Stimulated activated CD4-positive, alpha-beta T cell treated with anti-CD3 and anti-CD28 coated beads, Interleukin-15, amount 100 ng/mL, for 1 hour (primary cell): ENCODE data around the gene OR51E1.

ENCODE experiments used
- DNase-seq, 2 donors: peaks; one replicate each; pipeline ENCODE4 v3.0.0-alpha.2; 2020; ENCODE audit warnings: low read depth in 1 of 2, low spot score in 1 of 2

Gene OR51E1

GRCh38 chr11:4647766-4648165 lies 4.0 kb downstream of the OR51E1 start:
- DNase-seq: no peak

DNA sequence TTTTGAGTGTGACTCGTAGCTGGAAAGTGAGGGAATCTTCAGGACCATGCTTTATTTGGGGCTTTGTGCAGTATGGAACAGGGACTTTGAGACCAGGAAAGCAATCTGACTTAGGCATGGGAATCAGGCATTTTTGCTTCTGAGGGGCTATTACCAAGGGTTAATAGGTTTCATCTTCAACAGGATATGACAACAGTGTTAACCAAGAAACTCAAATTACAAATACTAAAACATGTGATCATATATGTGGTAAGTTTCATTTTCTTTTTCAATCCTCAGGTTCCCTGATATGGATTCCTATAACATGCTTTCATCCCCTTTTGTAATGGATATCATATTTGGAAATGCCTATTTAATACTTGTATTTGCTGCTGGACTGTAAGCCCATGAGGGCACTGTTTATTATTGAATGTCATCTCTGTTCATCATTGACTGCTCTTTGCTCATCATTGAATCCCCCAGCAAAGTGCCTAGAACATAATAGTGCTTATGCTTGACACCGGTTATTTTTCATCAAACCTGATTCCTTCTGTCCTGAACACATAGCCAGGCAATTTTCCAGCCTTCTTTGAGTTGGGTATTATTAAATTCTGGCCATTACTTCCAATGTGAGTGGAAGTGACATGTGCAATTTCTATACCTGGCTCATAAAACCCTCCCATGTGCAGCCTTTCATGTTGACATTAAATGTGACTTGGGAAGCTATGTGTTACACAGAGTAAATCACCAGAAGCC lies 11.0 kb downstream of the OR51E1 start:
- DNase-seq: no peak

- no peak for DNase-seq
These were observed 15.1 kb downstream of the OR51E1 start for GRCh38 chr11:4658629-4659445.

DNA sequence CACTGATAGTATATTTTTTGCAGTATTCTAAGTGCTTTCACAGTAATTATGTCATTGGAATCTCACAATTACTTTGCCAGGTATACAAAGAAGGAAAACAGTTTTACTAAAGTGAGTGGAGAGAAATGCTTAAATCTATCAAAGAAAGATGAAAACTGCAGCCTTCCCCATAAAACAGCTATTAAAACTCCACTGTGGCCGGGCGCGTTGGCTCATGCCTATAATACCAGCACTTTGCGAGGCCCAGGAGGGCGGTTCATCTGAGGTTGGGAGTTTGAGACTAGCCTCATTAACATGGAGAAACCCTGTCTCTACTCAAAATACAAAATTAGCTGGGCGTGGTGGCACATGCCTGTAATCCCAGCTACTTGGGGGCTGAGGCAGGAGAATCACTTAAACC lies 19.1 kb downstream of the OR51E1 start:
- DNase-seq: no peak

DNA sequence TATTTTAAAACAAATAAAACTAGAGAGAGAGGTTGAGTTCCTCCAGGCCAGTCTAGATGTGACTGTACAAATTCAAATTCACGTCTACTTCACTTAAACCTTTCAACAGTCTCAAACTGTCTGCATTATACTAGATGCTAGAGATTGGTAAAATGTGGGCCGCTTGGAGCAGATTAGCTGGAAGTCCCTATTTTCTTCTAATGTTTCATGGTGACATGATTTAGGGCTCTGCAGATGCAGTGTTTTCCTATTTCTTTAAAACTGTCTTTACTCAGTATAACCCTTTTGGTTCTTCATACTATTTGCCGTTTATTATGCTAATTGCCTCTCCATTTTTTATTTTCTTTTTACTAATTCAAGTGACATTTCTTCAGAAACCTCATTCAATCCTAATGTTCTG lies 20.4 kb downstream of the OR51E1 start:
- no peak for DNase-seq

- no peak for DNase-seq
These were observed 21.0 kb downstream of the OR51E1 start for GRCh38 chr11:4664786-4665185.

DNA sequence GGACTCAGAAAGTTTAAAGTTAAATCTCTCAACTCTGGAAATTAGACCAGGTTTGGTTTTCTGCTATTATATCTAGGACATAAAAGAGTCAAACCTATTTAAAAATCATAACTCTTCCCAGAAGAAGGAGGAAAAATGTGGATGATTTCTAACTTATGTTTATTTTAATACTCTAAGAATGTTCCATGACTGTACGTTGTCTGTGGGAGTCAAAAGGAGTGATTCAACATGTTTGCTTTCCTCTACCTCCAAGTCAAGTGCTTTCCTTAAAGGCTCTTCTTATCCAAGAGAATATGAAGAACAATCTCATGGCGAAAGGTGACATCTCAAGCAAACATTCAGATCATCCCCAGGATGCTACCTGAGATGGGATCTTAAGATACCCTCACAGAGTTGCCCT lies 21.6 kb downstream of the OR51E1 start:
- DNase-seq: no peak

GRCh38 chr11:4671741-4672140 lies 28.0 kb downstream of the OR51E1 start:
- DNase-seq: no peak

- DNase-seq: no peak
These were observed 28.7 kb downstream of the OR51E1 start for GRCh38 chr11:4672470-4672869.

DNA sequence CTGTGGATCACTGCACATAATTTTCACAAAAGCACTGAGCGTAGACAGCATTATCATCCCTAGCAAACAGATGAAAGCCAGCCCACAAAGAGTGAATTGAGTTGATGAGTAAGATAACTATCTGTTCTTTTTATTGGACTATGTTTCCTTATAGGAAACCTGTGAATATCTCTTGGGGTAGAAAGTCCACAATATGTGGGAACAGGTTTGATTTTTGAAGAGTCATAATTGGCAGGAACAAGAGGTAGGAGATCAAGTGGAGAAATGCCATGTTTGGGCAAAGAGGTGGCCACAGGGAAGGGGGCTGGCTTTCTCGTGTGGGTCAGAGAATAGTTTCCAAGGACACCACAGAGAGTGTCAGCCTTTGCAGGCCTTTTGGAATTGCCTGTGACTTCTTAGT lies 30.0 kb downstream of the OR51E1 start:
- no peak for DNase-seq

- no peak for DNase-seq
These were observed 34.2 kb downstream of the OR51E1 start for GRCh38 chr11:4677948-4678347.

DNA sequence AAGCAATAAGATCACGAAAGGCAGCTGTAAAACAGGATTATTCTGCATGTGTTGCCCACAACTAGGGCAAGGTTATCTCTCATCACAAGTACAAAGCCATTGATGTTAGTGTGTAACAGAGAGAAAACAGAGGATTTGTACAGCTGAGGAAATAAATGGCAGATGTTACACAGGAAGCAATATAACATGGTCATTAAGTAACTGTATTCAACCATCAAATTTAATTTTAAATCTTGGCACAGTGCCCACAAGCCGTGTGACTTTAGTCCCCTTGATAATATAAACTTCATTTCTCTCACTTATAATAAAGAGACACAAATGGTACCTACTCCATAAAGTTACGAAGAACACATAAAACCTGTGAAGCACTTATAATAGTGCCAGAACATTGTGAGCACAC lies 36.6 kb downstream of the OR51E1 start:
- DNase-seq: no peak

GRCh38 chr11:4682623-4683419 lies 39.0 kb downstream of the OR51E1 start:
- no peak for DNase-seq

- DNase-seq: no peak
These were observed 41.0 kb downstream of the OR51E1 start for GRCh38 chr11:4684631-4685285.

DNA sequence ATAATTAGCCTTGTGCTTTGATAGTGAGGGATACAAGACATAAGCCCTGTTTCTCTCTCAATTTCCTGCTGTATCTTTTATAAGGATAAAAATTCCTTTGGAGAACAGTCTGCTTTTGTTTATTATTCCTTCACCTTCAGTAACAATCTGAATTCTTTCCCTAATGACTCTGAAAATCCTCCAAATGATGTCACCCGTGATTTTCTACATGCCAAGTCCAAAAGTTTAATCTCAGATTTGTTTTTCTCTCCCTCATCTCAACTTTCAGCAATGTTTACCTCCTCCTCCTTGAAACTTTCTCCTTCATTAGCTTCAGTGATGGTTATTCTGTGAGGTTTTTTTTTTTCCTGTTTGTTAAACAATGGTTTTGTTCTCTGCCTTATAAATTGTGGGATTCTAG lies 51.7 kb downstream of the OR51E1 start:
- no peak for DNase-seq

DNA sequence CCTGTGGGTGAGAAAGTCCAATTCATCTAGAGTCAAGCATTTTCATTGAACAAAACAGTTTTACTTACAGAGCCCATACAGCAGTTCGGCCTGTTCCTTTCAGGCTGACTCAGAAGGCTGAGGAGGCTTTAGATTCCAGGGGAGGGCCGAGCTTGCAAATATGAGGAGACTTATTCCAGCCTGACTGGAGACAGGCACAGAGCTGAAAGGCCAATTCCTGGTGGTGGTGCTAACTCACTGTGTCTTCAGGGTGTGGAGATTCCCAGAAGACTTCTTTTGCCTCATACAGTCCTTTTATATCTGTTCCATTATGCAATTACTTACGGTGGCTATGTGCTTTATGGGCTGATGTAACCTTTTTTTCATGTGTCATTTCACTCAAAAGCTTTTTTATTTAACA lies 53.8 kb downstream of the OR51E1 start, which contains the start of gene OR51E2:
OR51E2 (minus strand) TSS at position 269 of the 400 bp plus-strand sequence. CDS start 15,142 bp downstream, outside the sequence.
- DNase-seq: no peak

GRCh38 chr11:4699697-4700435 lies 56.1 kb downstream of the OR51E1 start:
- DNase-seq: no peak

- DNase-seq: no peak
These were observed 56.6 kb downstream of the OR51E1 start for GRCh38 chr11:4700436-4700820.

DNA sequence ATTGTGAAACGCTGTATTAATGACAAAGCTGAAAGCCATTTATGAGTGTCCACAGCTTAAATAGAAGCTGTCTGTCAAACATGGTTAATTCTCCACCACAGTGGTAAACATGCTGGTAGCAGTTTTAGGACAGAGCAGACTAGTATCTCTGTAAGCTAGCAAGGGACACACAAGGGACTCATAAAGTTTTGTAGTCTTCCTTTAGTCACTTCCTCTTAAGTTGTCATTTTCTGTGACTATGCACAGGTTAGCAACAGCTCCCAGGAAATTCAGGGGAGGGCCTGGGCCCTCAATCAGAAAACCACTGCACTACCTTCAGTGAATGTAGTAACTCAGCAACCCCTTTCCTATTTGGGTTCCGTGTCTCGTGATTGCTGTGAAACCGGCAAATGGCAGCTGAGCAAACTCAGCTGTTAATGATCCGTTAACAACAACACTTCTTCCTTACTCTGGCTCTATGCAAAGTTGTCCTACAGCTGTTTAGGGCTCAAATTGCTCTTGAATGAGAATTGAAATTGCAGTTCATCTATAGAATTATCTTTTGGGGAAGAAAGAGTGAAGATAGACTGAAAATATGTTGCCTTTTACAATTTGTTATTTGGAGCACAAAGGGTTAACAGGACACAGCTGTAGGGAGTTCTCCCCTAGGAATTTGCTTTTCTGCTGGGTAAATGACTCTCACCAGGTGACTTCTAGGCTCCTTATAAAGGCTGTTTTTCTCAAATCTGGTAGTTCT lies 60.4 kb downstream of the OR51E1 start, which contains the start of gene MMP26:
MMP26 (plus strand) TSS at position 731 of the 736 bp plus-strand sequence.
- no peak for DNase-seq
